ENCODE results near the gene TMBIM4. TPM values are rescaled to one million over a fixed set of nuclear protein-coding genes. Genes with fewer than 3 reads are reported as not detected.
A peak's percentile ranks its signal among the peaks of the same experiment; 100 is the strongest.

TMBIM4 gene
- total and polyA plus RNA-seq, 2 experiments from 2014 or later: 59.6 to 63.6 TPM

- Mint-ChIP-seq H3K27me3 (ENCODE audit: insufficient read depth, low read depth, poor library complexity) (no peaks in the 10 kb centered on the region), H3K4me3 (no peak overlapping the region), H3K9me3 (no peaks in the 10 kb centered on the region), H3K36me3 (ENCODE audit: low read depth) (no peaks in the 10 kb centered on the region), H3K27ac (no peak overlapping the region), H3K4me1 (peaks cover 8% of the 10 kb centered on the region; the same call in 2 of the 3 replicates)
- no peak overlapping the region for H3K4me3 ChIP-seq
- H3K4me1 ChIP-seq (ENCODE audit: insufficient read depth): peaks cover 2% of the 10 kb centered on the region; the same call in 1 of the 2 replicates
- H3K27ac ChIP-seq (ENCODE audit: low read depth): no peak overlapping the region
- H3K27me3 ChIP-seq (ENCODE audit: insufficient read depth): no peaks in the 10 kb centered on the region
- no peaks in the 10 kb centered on the region for H4K20me1 ChIP-seq (replicated peaks; ENCODE audit: insufficient read depth)
- H3F3A ChIP-seq (replicated peaks; ENCODE audit: low read depth): no peaks in the 10 kb centered on the region
- H3K9me2 ChIP-seq (ENCODE audit: insufficient read depth): no peaks in the 10 kb centered on the region
- H3K79me2 ChIP-seq (replicated peaks; ENCODE audit: insufficient read depth): no peaks in the 10 kb centered on the region
- TF ChIP-seq ZNF114 (CRISPR knock-in tag; IDR thresholded peaks at IDR 0.05) (no peak), EZH2phosphoT487 (IDR thresholded peaks at IDR 0.05; ENCODE audit: unreplicated experiment) (no peak), NANOG (IDR thresholded peaks at IDR 0.05; ENCODE audit: borderline replicate concordance) (no peak), STAT1 (IDR thresholded peaks at IDR 0.05; ENCODE audit: unreplicated experiment) (no peak), ZNF462 (CRISPR knock-in tag; IDR thresholded peaks at IDR 0.05) (no peak), CREB1 (CRISPR knock-in tag; IDR thresholded peaks at IDR 0.05; ENCODE audit: low read depth) (no peak), ETS1 (IDR thresholded peaks at IDR 0.05) (no peak), EZH2 (IDR thresholded peaks at IDR 0.05; ENCODE audit: low read depth, unreplicated experiment) (no peak), CTCF (conservative IDR thresholded peaks at IDR 0.05; ENCODE audit: low read depth in 2 of 2) (no peak), ZNF331 (CRISPR knock-in tag; IDR thresholded peaks at IDR 0.05; ENCODE audit: low read depth) (no peak), REST (IDR thresholded peaks at IDR 0.05; ENCODE audit: unreplicated experiment) (no peak), POLR2AphosphoS5 (IDR thresholded peaks at IDR 0.05; ENCODE audit: low read depth) (no peak), JUNB (IDR thresholded peaks at IDR 0.05; ENCODE audit: unreplicated experiment) (no peak)
- DNase-seq (ENCODE audit: low spot score) (no peak), ATAC-seq (no peak)
- 0 out of 2 replicates have a peak overlapping the region, but pooled peaks have one; percentile 4 for H2AFZ ChIP-seq
- H3K4me2 ChIP-seq: no peak overlapping the region
- H3K36me3 ChIP-seq (ENCODE audit: insufficient read depth): no peaks in the 10 kb centered on the region
Observed at GRCh38 chr12:66115071-66115600, 54.7 kb downstream of the TMBIM4 start.
